Right ventricle myocardium inferior (tissue), 1 donor: ENCODE results near the gene GPC5. TPM values are rescaled to one million over a fixed set of nuclear protein-coding genes. Genes with fewer than 3 reads are reported as not detected.
A peak's percentile ranks its signal among the peaks of the same experiment; 100 is the strongest.
"Not testable (repeated sequence)": the region's sequence is repeated elsewhere in the genome, so short reads cannot be mapped to it uniquely, and the experiment has no call there.

Source experiments
- ATAC-seq: fragments of 200-7000 bp; cut with Tn5 transposase; one replicate; pipeline ENCODE4 v1.9.1; 2020; ENCODE audit warnings: mild to moderate bottlenecking, moderate library complexity
- DNase-seq: peaks from one replicate; pipeline ENCODE4 v3.0.0; 2021; ENCODE audit errors: missing footprints
- intact Hi-C: fragments of 100-400 bp; cut with DNase I; formaldehyde crosslinking; loops from one replicate; pipeline ENCODE4 v1.11.0; 2022
- total RNA-seq: library from RNA; stranded (reverse); fragmentation: NEBNext Ultra II Directional; extraction: Animal tissue kit (Norgen Biotek cat#: 25700); gene quantifications from one replicate; pipeline ENCODE4 v1.2.1, GENCODE V29; 2021
- donor health status: DM: no; HTN: yes; CAD: no; lungs with severe emphysema.

Gene GPC5
- total RNA-seq, 1 donor from 2014 or later = 1.8 TPM

GRCh38 chr13:92621985-92622384 is 1223.6 kb downstream of the GPC5 start:
- intact Hi-C loops = no loop called here
- no peak for ATAC-seq
- DNase-seq = no peak

GRCh38 chr13:92622905-92623304 is 1224.5 kb downstream of the GPC5 start:
- DNase-seq (no peak), ATAC-seq (no peak)
- intact Hi-C loops = no loop called here

- ATAC-seq (no peak), DNase-seq (no peak)
- intact Hi-C loops = no loop called here
Observed at GRCh38 chr13:92626274-92626673, 1227.9 kb downstream of the GPC5 start.

GRCh38 chr13:92640936-92641335 is 1242.5 kb downstream of the GPC5 start:
- intact Hi-C loops = no loop called here
- no peak for DNase-seq
- no peak for ATAC-seq

GRCh38 chr13:92649140-92649813 is 1250.9 kb downstream of the GPC5 start:
- intact Hi-C loops = no loop called here
- DNase-seq (no peak), ATAC-seq (no peak)

GRCh38 chr13:92656103-92656502 is 1257.7 kb downstream of the GPC5 start:
- intact Hi-C loops = no loop called here
- ATAC-seq = no peak
- DNase-seq = no peak

GRCh38 chr13:92656648-92657047 is 1258.2 kb downstream of the GPC5 start:
- intact Hi-C loops = no loop called here
- peak; percentile 21 for DNase-seq
- no peak for ATAC-seq

GRCh38 chr13:92657565-92657964 is 1259.1 kb downstream of the GPC5 start:
- ATAC-seq = no peak
- intact Hi-C loops = no loop called here
- DNase-seq = no peak

GRCh38 chr13:92658293-92658692 is 1259.9 kb downstream of the GPC5 start:
- no peak for ATAC-seq
- intact Hi-C loops = no loop called here

GRCh38 chr13:92661406-92661805 is 1263.0 kb downstream of the GPC5 start:
- no peak for DNase-seq
- no peak for ATAC-seq
- intact Hi-C loops = no loop called here

More at GRCh38 chr13:92658293-92658692, 1259.9 kb downstream of the GPC5 start:
- DNase-seq = no peak

- intact Hi-C loops = no loop called here
- ATAC-seq (no peak), DNase-seq (no peak)
Observed at GRCh38 chr13:92668157-92668556, 1269.7 kb downstream of the GPC5 start.

- DNase-seq (no peak), ATAC-seq (no peak)
- intact Hi-C loops = no loop called here
Observed at GRCh38 chr13:92670096-92670495, 1271.7 kb downstream of the GPC5 start.

GRCh38 chr13:92671821-92672220 is 1273.4 kb downstream of the GPC5 start:
- peak; percentile 69 for ATAC-seq
- DNase-seq = no peak
- intact Hi-C loops = no loop called here

GRCh38 chr13:92676246-92676645 is 1277.8 kb downstream of the GPC5 start:
- ATAC-seq (no peak), DNase-seq (no peak)
- intact Hi-C loops = no loop called here

GRCh38 chr13:92677571-92677970 is 1279.2 kb downstream of the GPC5 start:
- DNase-seq = no peak
- ATAC-seq = peak; percentile 93
- intact Hi-C loops = no loop called here

- ATAC-seq (no peak), DNase-seq (no peak)
- intact Hi-C loops = no loop called here
Observed at GRCh38 chr13:92679602-92680001, 1281.2 kb downstream of the GPC5 start.

GRCh38 chr13:92681239-92681638 is 1282.8 kb downstream of the GPC5 start:
- intact Hi-C loops = no loop called here

GRCh38 chr13:92682832-92683517 is 1284.6 kb downstream of the GPC5 start:
- intact Hi-C loops = no loop called here
- peak; percentile 86 for ATAC-seq
- no peak for DNase-seq

More at GRCh38 chr13:92681239-92681638, 1282.8 kb downstream of the GPC5 start:
- ATAC-seq (no peak), DNase-seq (no peak)

- intact Hi-C loops = no loop called here
- DNase-seq (no peak), ATAC-seq (no peak)
Observed at GRCh38 chr13:92694047-92694446, 1295.6 kb downstream of the GPC5 start.

- DNase-seq, intact Hi-C loops, ATAC-seq: not testable (repeated sequence)
Observed at GRCh38 chr13:92695827-92696226, 1297.4 kb downstream of the GPC5 start.
